Measurements from ENCODE around the gene ABI3BP.

DNA sequence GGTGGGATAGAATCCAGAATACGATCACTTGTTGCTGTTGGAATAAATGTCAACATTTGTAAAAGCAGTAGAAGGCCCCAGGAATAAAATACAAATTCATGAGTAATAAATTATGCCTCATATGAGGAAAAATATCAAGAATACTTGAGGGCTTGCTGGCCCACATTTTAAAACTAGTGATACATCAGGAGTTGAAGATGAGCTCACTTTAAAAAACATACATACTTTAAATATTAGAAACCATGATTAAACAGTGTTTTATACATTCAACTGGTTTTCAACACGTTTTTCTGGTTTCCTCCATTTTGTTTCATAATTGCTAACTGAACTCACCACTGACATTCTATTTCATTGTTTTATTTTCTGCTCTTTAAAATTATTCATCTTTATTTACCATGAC, 142.5 kb downstream of the ABI3BP start:
- TF ChIP-seq SPI1 (IDR thresholded peaks at IDR 0.05; ENCODE audit: low read depth, low read length) (no peak), POLR2AphosphoS5 (IDR thresholded peaks at IDR 0.05; ENCODE audit: low read depth, low read length) (no peak), POLR2A (IDR thresholded peaks at IDR 0.05; ENCODE audit: low read depth, low read length) (no peak), TAF1 (IDR thresholded peaks at IDR 0.05; ENCODE audit: low read depth, low read length) (no peak)
